ENCODE measurements around the gene NACA2. TPM values are rescaled to one million over a fixed set of nuclear protein-coding genes. Genes with fewer than 3 reads are reported as not detected.

Gene NACA2
- total and polyA plus RNA-seq, 2 of the 4 experiments (the other 2 are of a cell fraction) = not detected

DNA sequence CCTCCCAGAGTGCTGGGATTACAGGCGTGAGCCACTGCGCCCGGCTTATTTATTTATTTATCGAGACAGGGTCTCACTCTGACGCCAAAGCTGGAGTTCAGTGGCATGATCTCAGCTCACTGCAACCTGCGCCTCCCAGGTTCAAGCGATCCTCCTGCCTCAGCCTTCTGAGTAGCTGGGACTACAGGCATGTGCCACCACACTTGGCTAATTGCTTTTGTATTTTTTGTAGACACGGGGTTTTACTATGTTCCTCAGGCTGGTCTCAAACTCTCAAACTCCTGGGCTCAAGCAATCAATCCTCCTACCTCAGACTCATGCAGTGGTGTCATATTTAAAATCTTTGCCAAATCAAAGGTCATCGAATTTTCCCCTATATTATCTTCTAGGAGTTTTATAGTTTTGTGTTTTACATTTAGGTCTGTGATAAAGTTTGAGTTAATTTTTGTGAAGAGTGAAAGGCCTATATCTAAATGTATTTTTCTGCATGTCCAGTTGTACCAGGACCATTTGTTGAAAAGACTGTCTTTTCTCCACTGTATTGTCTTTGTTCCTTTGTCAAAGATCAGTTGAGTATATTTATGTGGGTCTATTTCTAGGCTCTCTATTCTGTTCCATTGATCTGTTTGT lies 47.1 kb downstream of the NACA2 start:
- Histone ChIP-seq H2BK5ac (ENCODE audit: low read depth, low read length, poor library complexity, severe bottlenecking) (no peak overlapping the region), H3K56ac (ENCODE audit: extremely low read depth, insufficient read depth, low read length) (no peak overlapping the region), H3K4ac (ENCODE audit: low read depth, low read length) (no peak overlapping the region), H2AK5ac (ENCODE audit: low read depth, low read length) (no peak overlapping the region), H3K9me3 (ENCODE audit: control insufficient read depth, insufficient read depth, low read length) (peaks cover 9% of the 10 kb centered on the region; the same call in 1 of the 2 replicates), H2AFZ (replicated peaks; ENCODE audit: low read length, poor library complexity) (no peak overlapping the region), H2AK9ac (replicated peaks; ENCODE audit: low read depth, low read length, poor library complexity) (no peak overlapping the region), H3K27ac (ENCODE audit: insufficient read depth, low read length) (no peak overlapping the region), H3K9ac (ENCODE audit: low read depth, low read length) (no peak overlapping the region), H2BK20ac (ENCODE audit: low read depth, low read length) (no peak overlapping the region), H4K91ac (ENCODE audit: insufficient read depth, low read depth, low read length) (no peak overlapping the region), H3K27me3 (ENCODE audit: control insufficient read depth, insufficient read depth, low read length) (no peaks in the 10 kb centered on the region; the same call in 1 of the 2 replicates), H2BK15ac (ENCODE audit: low read depth, low read length) (no peak overlapping the region), H3K4me1 (ENCODE audit: control insufficient read depth, insufficient read depth, low read length) (no peaks in the 10 kb centered on the region), H3K4me2 (ENCODE audit: low read depth, low read length) (no peak overlapping the region), H3K4me3 (ENCODE audit: insufficient read depth, low read depth, low read length) (no peak overlapping the region), H4K5ac (ENCODE audit: low read depth, low read length) (no peak overlapping the region), H2BK120ac (ENCODE audit: low read depth, low read length) (no peak overlapping the region), H4K8ac (ENCODE audit: low read depth in 2 of 2, low read length in 2 of 2) (no peak overlapping the region), H3K14ac (replicated peaks; ENCODE audit: low read depth, low read length) (no peak overlapping the region), H3K36me3 (ENCODE audit: control insufficient read depth, insufficient read depth, low read length) (no peaks in the 10 kb centered on the region), H3K23ac (ENCODE audit: low read depth, low read length) (no peak overlapping the region), H3K9me1 (ENCODE audit: insufficient read depth, low read length) (no peaks in the 10 kb centered on the region), H4K20me1 (ENCODE audit: insufficient read depth, low read length) (no peaks in the 10 kb centered on the region), H3K18ac (ENCODE audit: low read depth, low read length) (no peak overlapping the region), H3K79me1 (ENCODE audit: low read depth in 1 of 2, low read length in 2 of 2) (no peaks in the 10 kb centered on the region)
- ATAC-seq (ENCODE audit: low read depth) (no peak), DNase-seq (no peak)
- WGBS, 2 experiments (ENCODE audit: extremely low coverage in 2 of 2, insufficient read length in 1 of 2) = 87% methylated on average over 7 of the region's 9 CpGs; no CpG with 5 or more reads in 1 of the 2 experiments
- POLR2A ChIA-PET (ENCODE audit: unreplicated experiment) = interaction anchor here (0.6 kb wide), 1 partner anchor 51 kb away, joined by 4 read pairs; no protein-coding TSS in a partner anchor
- intact Hi-C loops (cut with micrococcal nuclease) (no loop called here), dilution Hi-C loops (cut with HindIII; ENCODE audit: low sequenced_read_pairs, unreplicated experiment) (no loop called here), in situ Hi-C loops (cut with MboI; ENCODE audit: low sequenced_read_pairs) (no loop called here)
- TF ChIP-seq RCOR1 (IDR thresholded peaks at IDR 0.05; ENCODE audit: insufficient replicate concordance, low read length) (no peak), MAZ (IDR thresholded peaks at IDR 0.05; ENCODE audit: borderline replicate concordance, low read depth, low read length) (no peak), NFE2L2 (IDR thresholded peaks at IDR 0.05; ENCODE audit: low read depth, low read length) (no peak), MAFK (IDR thresholded peaks at IDR 0.05; ENCODE audit: low read depth, low read length) (no peak)
- CTCF ChIA-PET = no interaction called here
- no TSS peak for BruUV-seq (replicated peaks)

Data from IMR-90 (cell line).